Transverse colon (tissue), 4 donors: Measurements from ENCODE around the gene GBX1.

Experiments used
- CTCF ChIP-seq, 5 experiments: fragments of 200-600 bp in 3 of 5; fragments of 450-650 bp in 2 of 5; sonication (generic) in 3 of 5; IDR thresholded peaks; 1 replicate in 2 of 5; 2 replicates in 3 of 5; pipeline ENCODE4 v1.5.1; 2016 to 2017; ENCODE audit warnings: antibody characterized with exemption in 5 of 5, inconsistent platforms in 3 of 5, mild to moderate bottlenecking in 2 of 5, moderate library complexity in 1 of 5
- EP300 ChIP-seq: sonication (generic); formaldehyde crosslinking; IDR thresholded peaks from one replicate; pipeline ENCODE4 v1.6.1; 2017; ENCODE audit warnings: antibody characterized with exemption, low read depth
- POLR2AphosphoS5 ChIP-seq, 3 donors: sonication (generic); formaldehyde crosslinking; IDR thresholded peaks; one replicate each; pipeline ENCODE4 v1.6.1; 2016; ENCODE audit warnings: antibody characterized with exemption in 3 of 3

DNA sequence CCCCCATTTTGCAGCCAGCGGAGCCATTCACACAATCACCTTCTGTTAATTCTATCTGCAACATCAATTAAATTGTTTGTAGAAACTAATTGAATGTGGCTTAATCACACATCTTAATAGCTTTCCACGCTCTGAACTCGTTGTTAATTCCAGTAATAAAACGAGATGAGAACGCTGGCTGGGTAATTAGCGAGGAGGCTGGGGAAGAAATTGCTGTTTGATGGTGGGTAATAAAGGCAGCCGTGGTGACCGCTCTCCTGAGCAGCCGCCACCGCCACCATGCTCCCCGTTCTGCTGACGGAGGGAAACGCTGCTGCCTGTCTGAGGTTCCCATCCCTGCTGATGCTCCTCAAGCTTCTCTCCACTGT lies 36.3 kb downstream of the GBX1 start:
- no peak for TF ChIP-seq POLR2AphosphoS5 (IDR thresholded peaks at IDR 0.05)
- no peak for TF ChIP-seq CTCF (IDR thresholded peaks at IDR 0.05)
- TF ChIP-seq EP300 = no peak
